ENCODE data around the gene MAF.

MAF gene

GRCh38 chr16:79560923-79561322 lies 39.6 kb downstream of the MAF start:
- H3K9me3 ChIP-seq (ENCODE audit: control insufficient read depth, insufficient read depth, low read length), result no peaks in the 10 kb centered on the region
- no peak overlapping the region for H3K9ac ChIP-seq (ENCODE audit: low read depth, low read length)
- no peaks in the 10 kb centered on the region for H3K4me1 ChIP-seq (ENCODE audit: insufficient read depth, low read length)
- H3K36me3 ChIP-seq (ENCODE audit: insufficient read depth, low read length), result no peaks in the 10 kb centered on the region

GRCh38 chr16:79560318-79560717 lies 40.2 kb downstream of the MAF start:
- Histone ChIP-seq H3K9ac (ENCODE audit: low read depth, low read length) (no peak overlapping the region), H3K4me1 (ENCODE audit: insufficient read depth, low read length) (no peaks in the 10 kb centered on the region), H3K9me3 (ENCODE audit: control insufficient read depth, insufficient read depth, low read length) (no peaks in the 10 kb centered on the region), H3K36me3 (ENCODE audit: insufficient read depth, low read length) (no peaks in the 10 kb centered on the region)

- no peaks in the 10 kb centered on the region for H3K9me3 ChIP-seq (ENCODE audit: control insufficient read depth, insufficient read depth, low read length)
- H3K36me3 ChIP-seq (ENCODE audit: insufficient read depth, low read length), result no peaks in the 10 kb centered on the region
- H3K4me1 ChIP-seq (ENCODE audit: insufficient read depth, low read length), result no peaks in the 10 kb centered on the region
- H3K9ac ChIP-seq (ENCODE audit: low read depth, low read length), result no peak overlapping the region
Measured at GRCh38 chr16:79559532-79559931, 41.0 kb downstream of the MAF start.

GRCh38 chr16:79557421-79557820 lies 43.1 kb downstream of the MAF start:
- no peaks in the 10 kb centered on the region for H3K36me3 ChIP-seq (ENCODE audit: insufficient read depth, low read length)
- H3K4me1 ChIP-seq (ENCODE audit: insufficient read depth, low read length), result no peaks in the 10 kb centered on the region
- no peak overlapping the region for H3K9ac ChIP-seq (ENCODE audit: low read depth, low read length)
- H3K9me3 ChIP-seq (ENCODE audit: control insufficient read depth, insufficient read depth, low read length), result no peaks in the 10 kb centered on the region

- no peaks in the 10 kb centered on the region for H3K36me3 ChIP-seq (ENCODE audit: insufficient read depth, low read length)
- H3K9ac ChIP-seq (ENCODE audit: low read depth, low read length), result no peak overlapping the region
- H3K9me3 ChIP-seq (ENCODE audit: control insufficient read depth, insufficient read depth, low read length), result no peaks in the 10 kb centered on the region
- H3K4me1 ChIP-seq (ENCODE audit: insufficient read depth, low read length), result no peaks in the 10 kb centered on the region
Measured at GRCh38 chr16:79554912-79555311, 45.6 kb downstream of the MAF start.

GRCh38 chr16:79550373-79550772 lies 50.2 kb downstream of the MAF start:
- Histone ChIP-seq H3K9me3 (ENCODE audit: control insufficient read depth, insufficient read depth, low read length) (no peaks in the 10 kb centered on the region), H3K9ac (ENCODE audit: low read depth, low read length) (no peak overlapping the region), H3K4me1 (ENCODE audit: insufficient read depth, low read length) (no peaks in the 10 kb centered on the region), H3K36me3 (ENCODE audit: insufficient read depth, low read length) (no peaks in the 10 kb centered on the region)

GRCh38 chr16:79547085-79547484 lies 53.5 kb downstream of the MAF start:
- no peaks in the 10 kb centered on the region for H3K36me3 ChIP-seq (ENCODE audit: insufficient read depth, low read length)
- H3K4me1 ChIP-seq (ENCODE audit: insufficient read depth, low read length), result no peaks in the 10 kb centered on the region
- H3K9ac ChIP-seq (ENCODE audit: low read depth, low read length), result no peak overlapping the region
- no peaks in the 10 kb centered on the region for H3K9me3 ChIP-seq (ENCODE audit: control insufficient read depth, insufficient read depth, low read length)
